OCI-LY7 (cell line): ENCODE data around the gene CXCR6.

Source experiments
- EZH2phosphoT487 ChIP-seq: fragments of 200-600 bp; sonication (generic); IDR thresholded peaks from 2 replicates; pipeline ENCODE4 v1.6.1; 2018; ENCODE audit warnings: low read depth, borderline replicate concordance, mild to moderate bottlenecking, mixed run types, antibody characterized with exemption, low read length, moderate library complexity, mixed read lengths
- TF ChIP-seq, protein P1 (sequence below): fragments of 200-600 bp; sonication (generic); conservative IDR thresholded peaks from 2 replicates; pipeline ENCODE4 v1.5.1; 2014; ENCODE audit warnings: mild to moderate bottlenecking, antibody characterized with exemption, low read length, moderate library complexity, mixed read lengths

DNA sequence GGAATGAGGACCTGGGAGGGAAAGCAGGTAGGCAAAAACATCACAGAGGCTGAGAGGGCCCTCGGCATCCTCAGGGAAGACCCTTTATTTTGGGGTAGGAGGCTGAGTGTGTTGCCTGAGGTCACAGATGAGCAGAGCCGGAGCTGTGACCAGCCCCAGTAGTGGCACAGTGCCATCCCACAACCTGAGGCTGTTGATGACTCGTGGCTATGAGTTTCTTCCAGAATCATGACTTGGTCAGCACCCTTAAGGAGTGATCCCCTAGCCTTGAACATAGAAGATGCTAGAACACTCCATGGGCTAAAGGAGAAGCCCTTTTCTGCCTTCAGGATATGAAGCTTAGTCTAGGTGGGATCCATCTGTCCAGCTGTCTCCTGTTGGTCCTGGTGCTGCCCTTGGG, 19.5 kb upstream of the CXCR6 start:
- TF ChIP-seq, protein P1, sequence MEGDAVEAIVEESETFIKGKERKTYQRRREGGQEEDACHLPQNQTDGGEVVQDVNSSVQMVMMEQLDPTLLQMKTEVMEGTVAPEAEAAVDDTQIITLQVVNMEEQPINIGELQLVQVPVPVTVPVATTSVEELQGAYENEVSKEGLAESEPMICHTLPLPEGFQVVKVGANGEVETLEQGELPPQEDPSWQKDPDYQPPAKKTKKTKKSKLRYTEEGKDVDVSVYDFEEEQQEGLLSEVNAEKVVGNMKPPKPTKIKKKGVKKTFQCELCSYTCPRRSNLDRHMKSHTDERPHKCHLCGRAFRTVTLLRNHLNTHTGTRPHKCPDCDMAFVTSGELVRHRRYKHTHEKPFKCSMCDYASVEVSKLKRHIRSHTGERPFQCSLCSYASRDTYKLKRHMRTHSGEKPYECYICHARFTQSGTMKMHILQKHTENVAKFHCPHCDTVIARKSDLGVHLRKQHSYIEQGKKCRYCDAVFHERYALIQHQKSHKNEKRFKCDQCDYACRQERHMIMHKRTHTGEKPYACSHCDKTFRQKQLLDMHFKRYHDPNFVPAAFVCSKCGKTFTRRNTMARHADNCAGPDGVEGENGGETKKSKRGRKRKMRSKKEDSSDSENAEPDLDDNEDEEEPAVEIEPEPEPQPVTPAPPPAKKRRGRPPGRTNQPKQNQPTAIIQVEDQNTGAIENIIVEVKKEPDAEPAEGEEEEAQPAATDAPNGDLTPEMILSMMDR = no peak
- TF ChIP-seq EZH2phosphoT487 = no peak
